Measurements from ENCODE around the gene NACA2.
"Not testable (repeated sequence)": the region's sequence is repeated elsewhere in the genome, so short reads cannot be mapped to it uniquely, and the experiment has no call there.

NACA2 gene

GRCh38 chr17:61575352-61575975, 15.6 kb downstream of the NACA2 start:
- no peak for DNase-seq

- DNase-seq, result no peak
These were observed 16.3 kb downstream of the NACA2 start for GRCh38 chr17:61574542-61575351.

GRCh38 chr17:61572547-61572946, 18.5 kb downstream of the NACA2 start:
- not testable (repeated sequence) for DNase-seq

GRCh38 chr17:61571624-61572023, 19.4 kb downstream of the NACA2 start:
- DNase-seq, result no peak

GRCh38 chr17:61570118-61570517, 20.9 kb downstream of the NACA2 start:
- DNase-seq, result no peak

- not testable (repeated sequence) for DNase-seq
These were observed 21.5 kb downstream of the NACA2 start for GRCh38 chr17:61569525-61569924.

GRCh38 chr17:61568219-61569072, 22.6 kb downstream of the NACA2 start:
- no peak for DNase-seq

GRCh38 chr17:61567045-61567802, 23.8 kb downstream of the NACA2 start:
- DNase-seq, result no peak

- DNase-seq, result not testable (repeated sequence)
These were observed 24.6 kb downstream of the NACA2 start for GRCh38 chr17:61566448-61566847.

- DNase-seq, result not testable (repeated sequence)
These were observed 25.2 kb downstream of the NACA2 start for GRCh38 chr17:61565850-61566249.

GRCh38 chr17:61565213-61565612, 25.8 kb downstream of the NACA2 start:
- DNase-seq, result no peak

GRCh38 chr17:61562287-61562686, 28.7 kb downstream of the NACA2 start:
- DNase-seq, result no peak

GRCh38 chr17:61561354-61561753, 29.7 kb downstream of the NACA2 start:
- no peak for DNase-seq

- DNase-seq, result no peak
These were observed 30.9 kb downstream of the NACA2 start for GRCh38 chr17:61560071-61560470.

GRCh38 chr17:61556224-61557188, 34.5 kb downstream of the NACA2 start:
- DNase-seq, result no peak

- no peak for DNase-seq
These were observed 35.9 kb downstream of the NACA2 start for GRCh38 chr17:61555127-61555566.

- no peak for DNase-seq
These were observed 36.8 kb downstream of the NACA2 start for GRCh38 chr17:61554209-61554608.

- not testable (repeated sequence) for DNase-seq
These were observed 38.5 kb downstream of the NACA2 start for GRCh38 chr17:61552560-61552959.

- DNase-seq, result no peak
These were observed 39.7 kb downstream of the NACA2 start for GRCh38 chr17:61551255-61551742.

- no peak for DNase-seq
These were observed 43.9 kb downstream of the NACA2 start for GRCh38 chr17:61547113-61547512.

GRCh38 chr17:61545335-61545938, 45.6 kb downstream of the NACA2 start:
- no peak for DNase-seq
